ENCODE data around the gene FN1. TPM values are rescaled to one million over a fixed set of nuclear protein-coding genes. Genes with fewer than 3 reads are reported as not detected.

The FN1 gene
- total RNA-seq, 4 donors from 2014 or later: 45.8 to 78.1 (median 52.7) TPM

DNA sequence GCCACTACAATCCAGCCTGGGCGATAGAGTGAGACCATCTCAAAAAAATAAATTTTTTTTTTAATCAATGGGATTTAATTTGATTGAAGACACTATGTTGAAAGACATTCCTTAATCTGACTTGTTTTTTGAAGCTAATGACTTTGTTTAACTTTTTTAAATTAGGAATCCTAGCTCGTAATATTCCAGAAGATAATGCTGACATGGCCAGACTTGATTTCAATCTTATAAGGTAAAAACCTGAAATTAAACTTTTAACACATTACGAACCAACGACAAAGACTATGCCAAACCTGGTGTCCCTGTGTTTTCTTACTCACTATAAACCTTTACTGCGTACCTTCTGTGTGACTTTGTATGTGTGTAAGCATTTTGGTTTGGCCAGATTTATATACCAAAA, 116.4 kb downstream of the FN1 start:
- Histone ChIP-seq H3K4me1 (peaks cover 3% of the 10 kb centered on the region), H3K4me3 (no peak overlapping the region), H3K9me3 (no peaks in the 10 kb centered on the region), H3K27me3 (no peaks in the 10 kb centered on the region), H3K36me3 (peaks cover 57% of the 10 kb centered on the region), H3K27ac (no peak overlapping the region)
- DNase-seq (ENCODE audit: low spot score in 2 of 2): no peak
- no peak for TF ChIP-seq EP300 (IDR thresholded peaks at IDR 0.05)
- 97% methylated on average over 5 of the region's 5 CpGs for WGBS

DNA sequence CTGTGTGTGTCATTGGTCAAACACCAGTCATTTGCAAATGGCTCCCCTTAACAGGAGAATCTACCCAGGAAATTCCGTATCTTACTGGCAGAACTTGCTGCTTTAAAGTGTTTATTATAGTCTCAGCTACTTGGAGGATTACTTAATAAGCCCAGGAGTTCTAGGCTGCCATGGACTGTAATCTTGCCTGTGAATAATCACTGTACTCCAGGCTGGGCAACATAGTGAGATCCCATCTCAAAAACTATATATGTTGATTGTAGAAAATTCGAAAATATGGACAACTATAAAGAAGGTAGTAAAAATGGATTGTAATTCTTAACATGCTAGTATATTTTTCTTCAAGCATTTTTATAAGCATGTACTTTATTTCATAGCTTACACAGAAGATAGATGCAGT, 119.5 kb downstream of the FN1 start:
- H3K4me3 ChIP-seq: no peak overlapping the region
- H3K27me3 ChIP-seq: no peaks in the 10 kb centered on the region
- no peaks in the 10 kb centered on the region for H3K9me3 ChIP-seq
- peaks cover 35% of the 10 kb centered on the region for H3K36me3 ChIP-seq
- H3K27ac ChIP-seq: no peak overlapping the region
- DNase-seq (ENCODE audit: low spot score in 2 of 2): no peak
- H3K4me1 ChIP-seq: peaks cover 20% of the 10 kb centered on the region
- TF ChIP-seq POLR2AphosphoS5 (IDR thresholded peaks at IDR 0.05) (no peak), EP300 (IDR thresholded peaks at IDR 0.05) (no peak), CTCF (IDR thresholded peaks at IDR 0.05) (no peak), POLR2A (IDR thresholded peaks at IDR 0.05) (no peak)
- 86% methylated on average over 2 of the region's 2 CpGs for WGBS

GRCh38 chr2:215315301-215315700, 120.6 kb downstream of the FN1 start:
- DNase-seq (ENCODE audit: low spot score in 2 of 2): no peak
- WGBS: 96% methylated on average over 2 of the region's 2 CpGs
- Histone ChIP-seq H3K4me3 (no peak overlapping the region), H3K36me3 (peaks cover 25% of the 10 kb centered on the region), H3K27ac (no peak overlapping the region), H3K27me3 (no peaks in the 10 kb centered on the region), H3K9me3 (no peaks in the 10 kb centered on the region), H3K4me1 (peaks cover 23% of the 10 kb centered on the region)
- TF ChIP-seq EP300 (IDR thresholded peaks at IDR 0.05) (no peak), POLR2A (IDR thresholded peaks at IDR 0.05) (no peak), POLR2AphosphoS5 (IDR thresholded peaks at IDR 0.05) (no peak), CTCF (IDR thresholded peaks at IDR 0.05) (no peak)

- Histone ChIP-seq H3K27ac (no peak overlapping the region), H3K27me3 (no peaks in the 10 kb centered on the region), H3K4me3 (no peak overlapping the region), H3K36me3 (peaks cover 21% of the 10 kb centered on the region), H3K9me3 (no peaks in the 10 kb centered on the region), H3K4me1 (peaks cover 23% of the 10 kb centered on the region)
- DNase-seq (ENCODE audit: low spot score in 2 of 2): no peak
- WGBS: 41% methylated on average over 1 of the region's 1 CpG
- TF ChIP-seq POLR2A (IDR thresholded peaks at IDR 0.05) (no peak), CTCF (IDR thresholded peaks at IDR 0.05) (no peak), EP300 (IDR thresholded peaks at IDR 0.05) (no peak)
Measured at GRCh38 chr2:215314896-215315295, 121.0 kb downstream of the FN1 start.

- TF ChIP-seq CTCF (IDR thresholded peaks at IDR 0.05) (no peak), POLR2AphosphoS5 (IDR thresholded peaks at IDR 0.05) (no peak), POLR2A (IDR thresholded peaks at IDR 0.05) (no peak), EP300 (IDR thresholded peaks at IDR 0.05) (no peak)
- DNase-seq (ENCODE audit: low spot score in 2 of 2): no peak
- Histone ChIP-seq H3K9me3 (no peaks in the 10 kb centered on the region), H3K4me3 (no peak overlapping the region), H3K4me1 (peaks cover 23% of the 10 kb centered on the region), H3K27ac (no peak overlapping the region), H3K27me3 (no peaks in the 10 kb centered on the region), H3K36me3 (peaks cover 6% of the 10 kb centered on the region)
- 85% methylated on average over 4 of the region's 4 CpGs for WGBS
Measured at GRCh38 chr2:215313255-215313613, 122.6 kb downstream of the FN1 start.
